ENCODE measurements around the gene ISG15.

The ISG15 gene

DNA sequence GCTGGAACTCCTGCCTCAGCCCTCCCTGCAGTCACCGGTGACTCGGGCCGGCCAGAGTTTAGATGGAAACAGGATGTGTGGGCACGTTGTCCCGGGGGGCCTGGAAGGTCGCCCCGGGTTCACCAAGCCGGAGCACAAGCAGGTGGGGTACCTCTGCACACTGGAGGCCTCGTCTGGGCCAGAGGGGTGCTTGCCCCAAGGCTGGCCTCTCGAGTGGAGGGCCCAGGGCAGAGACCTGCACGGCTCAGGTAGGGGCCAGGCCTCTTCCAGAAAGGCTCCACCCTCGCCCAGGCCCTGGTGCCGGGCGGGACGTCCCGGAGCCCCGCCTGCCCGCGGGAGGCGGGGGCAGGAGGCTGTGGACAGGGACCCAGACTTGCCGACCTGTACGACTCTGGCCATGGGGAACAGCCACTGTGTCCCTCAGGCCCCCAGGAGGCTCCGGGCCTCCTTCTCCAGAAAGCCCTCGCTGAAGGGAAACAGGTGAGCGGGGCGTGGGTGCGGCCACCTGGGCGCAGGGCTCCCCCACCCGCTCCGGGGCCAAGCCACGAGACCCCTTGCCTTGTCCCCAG is 47.1 kb upstream of the ISG15 start, which contains the start of gene PLEKHN1:
Gene PLEKHN1, plus strand, starts transcription at position 348 of the 569 bp plus-strand sequence. Its CDS starts 50 bp downstream, at position 398.
- Histone ChIP-seq H3K36me3 (ENCODE audit: control insufficient read depth, insufficient read depth, low read length) (no peaks in the 10 kb centered on the region), H2AFZ (peak within 1 kb of the TSS; percentile 88), H3K4me2 (ENCODE audit: low read length) (peak within 1 kb of the TSS; percentile 96), H3K9me3 (ENCODE audit: control insufficient read depth, low read length) (no peaks in the 10 kb centered on the region), H3K79me2 (no peaks in the 10 kb centered on the region), H3K27ac (no peak within 1 kb of the TSS), H3K4me1 (no peaks in the 10 kb centered on the region), H3K27me3 (ENCODE audit: control insufficient read depth, insufficient read depth, low read length) (no peaks in the 10 kb centered on the region), H3K4me3 (ENCODE audit: low read depth, low read length) (peak within 1 kb of the TSS; percentile 67), H3K9ac (no peak within 1 kb of the TSS)
- TF ChIP-seq, protein P1, sequence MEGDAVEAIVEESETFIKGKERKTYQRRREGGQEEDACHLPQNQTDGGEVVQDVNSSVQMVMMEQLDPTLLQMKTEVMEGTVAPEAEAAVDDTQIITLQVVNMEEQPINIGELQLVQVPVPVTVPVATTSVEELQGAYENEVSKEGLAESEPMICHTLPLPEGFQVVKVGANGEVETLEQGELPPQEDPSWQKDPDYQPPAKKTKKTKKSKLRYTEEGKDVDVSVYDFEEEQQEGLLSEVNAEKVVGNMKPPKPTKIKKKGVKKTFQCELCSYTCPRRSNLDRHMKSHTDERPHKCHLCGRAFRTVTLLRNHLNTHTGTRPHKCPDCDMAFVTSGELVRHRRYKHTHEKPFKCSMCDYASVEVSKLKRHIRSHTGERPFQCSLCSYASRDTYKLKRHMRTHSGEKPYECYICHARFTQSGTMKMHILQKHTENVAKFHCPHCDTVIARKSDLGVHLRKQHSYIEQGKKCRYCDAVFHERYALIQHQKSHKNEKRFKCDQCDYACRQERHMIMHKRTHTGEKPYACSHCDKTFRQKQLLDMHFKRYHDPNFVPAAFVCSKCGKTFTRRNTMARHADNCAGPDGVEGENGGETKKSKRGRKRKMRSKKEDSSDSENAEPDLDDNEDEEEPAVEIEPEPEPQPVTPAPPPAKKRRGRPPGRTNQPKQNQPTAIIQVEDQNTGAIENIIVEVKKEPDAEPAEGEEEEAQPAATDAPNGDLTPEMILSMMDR (IDR thresholded peaks at IDR 0.05): no peak

DNA sequence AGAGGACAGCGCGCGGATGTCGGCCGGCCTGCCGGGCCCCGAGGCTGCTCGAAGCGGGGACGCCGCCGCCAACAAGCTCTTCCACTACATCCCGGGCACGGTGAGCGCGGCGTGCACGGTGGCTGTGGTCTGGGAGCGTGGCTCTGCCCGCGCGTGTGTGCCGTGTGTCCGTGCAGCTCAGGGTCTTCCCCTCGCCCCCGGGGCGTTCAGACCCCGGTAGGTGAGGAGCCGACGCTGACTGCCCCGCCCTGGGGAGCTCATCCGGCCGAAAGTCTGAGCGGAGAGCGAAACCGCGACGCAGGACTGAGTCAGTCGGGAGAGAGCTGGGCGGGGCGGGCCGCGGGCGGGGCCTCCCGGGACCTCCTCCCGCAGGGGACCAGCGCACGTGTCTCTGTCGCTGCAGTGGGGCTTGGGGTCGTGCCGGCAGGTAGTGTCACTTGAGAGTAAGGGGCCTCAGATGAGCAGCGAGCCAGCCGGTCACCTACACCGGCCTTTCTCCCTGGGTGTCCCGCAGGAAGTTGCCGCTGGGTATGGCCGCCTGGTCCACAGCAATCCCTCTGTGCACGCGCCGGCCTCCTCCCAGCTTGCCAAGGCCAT is 46.5 kb upstream of the ISG15 start:
- TF ChIP-seq, protein P1 (IDR thresholded peaks at IDR 0.05): no peak
- no peaks in the 10 kb centered on the region for H3K36me3 ChIP-seq (ENCODE audit: control insufficient read depth, insufficient read depth, low read length)
- no peaks in the 10 kb centered on the region for H3K4me1 ChIP-seq
- H3K9me3 ChIP-seq (ENCODE audit: control insufficient read depth, low read length): no peaks in the 10 kb centered on the region
- no peaks in the 10 kb centered on the region for H3K79me2 ChIP-seq
- no peak overlapping the region for H3K27ac ChIP-seq
- peak overlapping the region; percentile 88 for H2AFZ ChIP-seq
- H3K4me3 ChIP-seq (ENCODE audit: low read depth, low read length): peak overlapping the region; percentile 67
- no peak overlapping the region for H3K9ac ChIP-seq
- peak overlapping the region; percentile 96 for H3K4me2 ChIP-seq (ENCODE audit: low read length)
- no peaks in the 10 kb centered on the region for H3K27me3 ChIP-seq (ENCODE audit: control insufficient read depth, insufficient read depth, low read length)

DNA sequence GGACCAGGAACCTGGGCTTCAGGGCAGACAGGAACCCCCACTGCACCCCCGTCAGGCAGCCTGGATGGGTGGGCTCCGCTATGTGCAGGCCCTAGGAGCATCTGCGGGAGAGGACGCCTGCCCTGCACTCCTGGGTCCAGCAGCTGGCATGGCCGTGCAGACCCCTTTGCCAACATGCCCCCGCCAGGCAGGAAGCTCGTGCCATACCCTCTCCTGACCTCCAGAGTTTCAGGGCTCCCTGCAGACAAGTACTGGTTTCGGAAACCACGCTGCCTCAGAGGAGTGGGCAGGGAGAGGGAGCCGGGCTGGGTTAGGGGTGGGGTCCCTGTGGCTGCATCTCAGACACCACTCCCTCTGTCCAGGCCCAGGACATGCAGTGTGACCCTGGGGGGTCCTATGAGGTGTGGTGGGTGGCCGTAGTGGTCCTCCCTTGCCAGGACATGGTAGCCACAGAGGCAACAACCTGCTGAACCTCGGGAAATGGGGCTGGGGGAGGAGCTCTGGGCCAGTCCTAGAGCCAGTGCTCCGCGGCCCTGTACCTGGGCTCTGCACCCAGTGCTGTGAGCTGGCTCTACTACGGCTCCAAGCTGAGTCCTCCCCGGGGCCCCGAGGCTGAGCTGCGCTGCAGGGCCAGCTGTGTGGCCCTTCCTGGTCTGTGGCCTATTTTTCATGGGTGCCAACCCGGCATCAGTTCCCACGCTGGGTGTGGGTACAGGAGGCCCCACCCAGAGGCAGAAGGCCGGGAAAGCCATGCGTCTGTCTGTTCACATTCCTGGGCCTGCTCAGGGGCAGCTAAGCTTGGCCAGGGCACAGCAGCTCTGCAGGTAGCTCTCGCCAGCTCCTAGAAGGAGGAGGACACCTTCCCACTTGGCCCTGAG is 45.6 kb upstream of the ISG15 start:
- H3K4me1 ChIP-seq: no peaks in the 10 kb centered on the region
- no peak overlapping the region for H3K9ac ChIP-seq
- H2AFZ ChIP-seq: no peak overlapping the region
- H3K4me3 ChIP-seq (ENCODE audit: low read depth, low read length): no peak overlapping the region
- H3K36me3 ChIP-seq (ENCODE audit: control insufficient read depth, insufficient read depth, low read length): no peaks in the 10 kb centered on the region
- TF ChIP-seq, protein P1 (IDR thresholded peaks at IDR 0.05): no peak
- no peak overlapping the region for H3K4me2 ChIP-seq (ENCODE audit: low read length)
- H3K27me3 ChIP-seq (ENCODE audit: control insufficient read depth, insufficient read depth, low read length): no peaks in the 10 kb centered on the region
- no peaks in the 10 kb centered on the region for H3K79me2 ChIP-seq
- H3K27ac ChIP-seq: no peak overlapping the region
- no peaks in the 10 kb centered on the region for H3K9me3 ChIP-seq (ENCODE audit: control insufficient read depth, low read length)

DNA sequence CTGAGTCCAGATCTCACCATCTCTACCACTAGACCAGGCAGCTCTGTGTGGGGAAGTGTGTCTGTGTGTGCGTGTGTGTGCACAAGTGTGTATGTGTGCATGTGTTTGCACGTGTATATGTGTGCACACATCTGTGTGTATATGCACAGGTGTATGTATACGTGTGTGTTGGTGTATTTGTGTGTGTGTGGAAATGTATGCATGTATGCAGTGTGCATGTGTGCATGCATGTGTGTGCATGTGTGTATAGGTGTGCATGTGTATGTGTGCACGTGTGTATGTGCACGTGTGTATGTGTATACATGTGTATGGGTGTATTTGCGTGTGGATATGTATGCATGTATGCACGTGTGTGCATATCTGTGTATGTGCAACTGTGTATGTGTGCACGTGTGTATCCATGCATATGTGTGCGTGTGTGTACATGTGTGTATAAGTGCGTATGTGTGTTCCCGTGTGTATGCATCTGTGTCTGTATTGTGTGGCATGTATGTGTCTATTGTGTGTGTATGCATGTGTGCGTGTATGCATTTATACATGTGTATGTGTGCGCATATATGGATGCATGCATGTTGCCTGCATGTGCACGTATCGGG is 43.9 kb upstream of the ISG15 start:
- no peak overlapping the region for H2AFZ ChIP-seq
- no peak overlapping the region for H3K4me2 ChIP-seq (ENCODE audit: low read length)
- H3K36me3 ChIP-seq (ENCODE audit: control insufficient read depth, insufficient read depth, low read length): no peaks in the 10 kb centered on the region
- H3K79me2 ChIP-seq: no peaks in the 10 kb centered on the region
- H3K4me1 ChIP-seq: no peaks in the 10 kb centered on the region
- H3K4me3 ChIP-seq (ENCODE audit: low read depth, low read length): no peak overlapping the region
- no peaks in the 10 kb centered on the region for H3K9me3 ChIP-seq (ENCODE audit: control insufficient read depth, low read length)
- TF ChIP-seq, protein P1 (IDR thresholded peaks at IDR 0.05): no peak
- H3K27ac ChIP-seq: no peak overlapping the region
- no peaks in the 10 kb centered on the region for H3K27me3 ChIP-seq (ENCODE audit: control insufficient read depth, insufficient read depth, low read length)
- H3K9ac ChIP-seq: no peak overlapping the region

All from parathyroid adenoma (tissue), 2 donors.